Calu3 (cell line): ENCODE data around the gene LONP1. TPM values are rescaled to one million over a fixed set of nuclear protein-coding genes. Genes with fewer than 3 reads are reported as not detected.

Experiments
- BruUV-seq: library from RNA; stranded (reverse); fragments of 400-500 nt; replicated peaks from 2 replicates; lab custom pipeline; 2021; lab: Mats Ljungman, UMichigan
- CTCF ChIA-PET: fragments of 300-600 bp; sonication (Branson Sonifier 250); formaldehyde crosslinking; loops from one replicate; lab custom pipeline; 2022; ENCODE audit warnings: antibody characterized with exemption; lab: Charles Lee
- DNase-seq: peaks from one replicate; pipeline ENCODE4 v3.0.0; 2022
- H3K27ac Mint-ChIP-seq: one replicate; pipeline ENCODE4 v1.8.0; 2022; ENCODE audit warnings: mixed read lengths; ENCODE audit not compliant: unreplicated experiment
- H3K27me3 Mint-ChIP-seq: one replicate; pipeline ENCODE4 v1.8.0; 2022; ENCODE audit warnings: mixed read lengths; ENCODE audit not compliant: unreplicated experiment
- H3K36me3 Mint-ChIP-seq: one replicate; pipeline ENCODE4 v1.8.0; 2022; ENCODE audit warnings: mild to moderate bottlenecking, moderate library complexity, mixed read lengths; ENCODE audit not compliant: insufficient read depth, unreplicated experiment
- H3K4me1 Mint-ChIP-seq: one replicate; pipeline ENCODE4 v1.8.0; 2022; ENCODE audit warnings: mild to moderate bottlenecking, low read depth, mixed read lengths; ENCODE audit not compliant: unreplicated experiment
- H3K4me3 Mint-ChIP-seq: one replicate; pipeline ENCODE4 v1.8.0; 2022; ENCODE audit warnings: mild to moderate bottlenecking, low read depth, moderate library complexity, mixed read lengths; ENCODE audit not compliant: unreplicated experiment
- H3K9me3 Mint-ChIP-seq: one replicate; pipeline ENCODE4 v1.8.0; 2022; ENCODE audit warnings: low read depth, mixed read lengths; ENCODE audit not compliant: unreplicated experiment
- CTCF ChIP-seq: fragments of 200-600 bp; IDR thresholded peaks from one replicate; pipeline ENCODE4 v1.8.0; 2022; ENCODE audit warnings: antibody characterized with exemption; ENCODE audit not compliant: unreplicated experiment
- intact Hi-C: fragments of 100-400 bp; cut with micrococcal nuclease; formaldehyde crosslinking; loops from one replicate; pipeline ENCODE4 v1.10.0; 2022; ENCODE audit not compliant: unreplicated experiment
- total RNA-seq: library from RNA; stranded (reverse); gene quantifications from 2 replicates; pipeline ENCODE4 v1.2.3, GENCODE V29; 2022

Gene LONP1
- total RNA-seq, 1 experiment from 2014 or later: 92.8 TPM

- H3K4me3 Mint-ChIP-seq: no peak overlapping the region
- no peak overlapping the region for H3K27ac Mint-ChIP-seq
- intact Hi-C loops: no loop called here
- no peak for TF ChIP-seq CTCF
- DNase-seq: no peak
- no peaks in the 10 kb centered on the region for H3K27me3 Mint-ChIP-seq
- BruUV-seq: no TSS peak
- no peaks in the 10 kb centered on the region for H3K4me1 Mint-ChIP-seq
- no peaks in the 10 kb centered on the region for H3K9me3 Mint-ChIP-seq
- CTCF ChIA-PET: no interaction called here
- H3K36me3 Mint-ChIP-seq: peaks cover 10% of the 10 kb centered on the region
These were observed 47.1 kb downstream of the LONP1 start for GRCh38 chr19:5672708-5673459.

GRCh38 chr19:5671600-5671999 is 48.3 kb downstream of the LONP1 start:
- Mint-ChIP-seq H3K4me3 (no peak overlapping the region), H3K27me3 (no peaks in the 10 kb centered on the region), H3K36me3 (peaks cover 21% of the 10 kb centered on the region), H3K4me1 (no peaks in the 10 kb centered on the region), H3K27ac (no peak overlapping the region), H3K9me3 (no peaks in the 10 kb centered on the region)
- no TSS peak for BruUV-seq
- DNase-seq: no peak
- no peak for TF ChIP-seq CTCF
- CTCF ChIA-PET: no interaction called here
- intact Hi-C loops: no loop called here

GRCh38 chr19:5669212-5669611 is 50.7 kb downstream of the LONP1 start:
- BruUV-seq: no TSS peak
- CTCF ChIA-PET: interaction anchor here (0.7 kb wide), 1 partner anchor 51 kb away, joined by 7 read pairs; the partner anchor contains the start of gene LONP1
- H3K27ac Mint-ChIP-seq: no peak overlapping the region

GRCh38 chr19:5667751-5668271 is 52.1 kb downstream of the LONP1 start:
- H3K36me3 Mint-ChIP-seq: peaks cover 28% of the 10 kb centered on the region
- BruUV-seq: no TSS peak
- intact Hi-C loops: no loop called here
- H3K27ac Mint-ChIP-seq: no peak overlapping the region
- DNase-seq: no peak
- H3K27me3 Mint-ChIP-seq: no peaks in the 10 kb centered on the region
- no peak overlapping the region for H3K4me3 Mint-ChIP-seq
- H3K4me1 Mint-ChIP-seq: no peaks in the 10 kb centered on the region
- TF ChIP-seq CTCF: no peak
- no peaks in the 10 kb centered on the region for H3K9me3 Mint-ChIP-seq
- CTCF ChIA-PET: no interaction called here

More at GRCh38 chr19:5669212-5669611, 50.7 kb downstream of the LONP1 start:
- DNase-seq: no peak
- intact Hi-C loops: no loop called here
- no peaks in the 10 kb centered on the region for H3K27me3 Mint-ChIP-seq
- H3K4me3 Mint-ChIP-seq: no peak overlapping the region
- H3K4me1 Mint-ChIP-seq: no peaks in the 10 kb centered on the region
- H3K9me3 Mint-ChIP-seq: no peaks in the 10 kb centered on the region
- no peak for TF ChIP-seq CTCF
- peaks cover 22% of the 10 kb centered on the region for H3K36me3 Mint-ChIP-seq
